NCI-H1092 treated with DMSO at 0.1 percent for 48 hours (cell line): ENCODE results near the gene RILP.
"Not testable (repeated sequence)": the region's sequence is repeated elsewhere in the genome, so short reads cannot be mapped to it uniquely, and the experiment has no call there.

ENCODE experiments used
- DNase-seq: peaks from one replicate; lab custom pipeline; 2025; lab: John Stamatoyannopoulos, UW

Gene RILP

GRCh38 chr17:1649844-1650501, at the start of gene RILP:
Gene RILP (minus strand): TSS chr17:1649866. CDS start chr17:1649804, 62 bp downstream.
- DNase-seq = no peak

GRCh38 chr17:1697681-1698080, 48.0 kb upstream of the RILP start:
- no peak for DNase-seq

GRCh38 chr17:1695365-1695764, 45.7 kb upstream of the RILP start:
- DNase-seq = no peak

GRCh38 chr17:1693339-1693738, 43.7 kb upstream of the RILP start:
- DNase-seq = no peak

GRCh38 chr17:1690544-1691221, 41.0 kb upstream of the RILP start:
- DNase-seq = no peak

- DNase-seq = not testable (repeated sequence)
Measured at GRCh38 chr17:1688405-1688804, 38.7 kb upstream of the RILP start.

GRCh38 chr17:1686086-1686485, 36.4 kb upstream of the RILP start:
- no peak for DNase-seq

- DNase-seq = peak; percentile 95
Measured at GRCh38 chr17:1684378-1685189, 34.9 kb upstream of the RILP start, which contains the start of gene PRPF8. Gene PRPF8 (minus strand): TSS chr17:1684867. CDS start chr17:1684571, 296 bp downstream.

GRCh38 chr17:1683459-1683858, 33.8 kb upstream of the RILP start:
- no peak for DNase-seq

- DNase-seq = no peak
Measured at GRCh38 chr17:1676401-1676800, 26.7 kb upstream of the RILP start.

- no peak for DNase-seq
Measured at GRCh38 chr17:1673041-1673785, 23.5 kb upstream of the RILP start.

GRCh38 chr17:1663934-1664333, 14.3 kb upstream of the RILP start:
- not testable (repeated sequence) for DNase-seq

GRCh38 chr17:1661045-1661444, 11.4 kb upstream of the RILP start:
- DNase-seq = no peak

GRCh38 chr17:1658100-1658499, 8.4 kb upstream of the RILP start:
- DNase-seq = no peak

- DNase-seq = no peak
Measured at GRCh38 chr17:1653735-1654134, 4.1 kb upstream of the RILP start.

- DNase-seq = not testable (repeated sequence)
Measured at GRCh38 chr17:1652794-1653193, 3.1 kb upstream of the RILP start.

GRCh38 chr17:1651559-1651844, 1.8 kb upstream of the RILP start:
- DNase-seq = no peak

- no peak for DNase-seq
Measured at GRCh38 chr17:1650731-1651558, 1.3 kb upstream of the RILP start.

- peak; percentile 60 for DNase-seq
Measured at GRCh38 chr17:1648963-1649843, 463 bp downstream of the RILP start.
